Measurements from ENCODE around the gene COL16A1.

COL16A1 gene

DNA sequence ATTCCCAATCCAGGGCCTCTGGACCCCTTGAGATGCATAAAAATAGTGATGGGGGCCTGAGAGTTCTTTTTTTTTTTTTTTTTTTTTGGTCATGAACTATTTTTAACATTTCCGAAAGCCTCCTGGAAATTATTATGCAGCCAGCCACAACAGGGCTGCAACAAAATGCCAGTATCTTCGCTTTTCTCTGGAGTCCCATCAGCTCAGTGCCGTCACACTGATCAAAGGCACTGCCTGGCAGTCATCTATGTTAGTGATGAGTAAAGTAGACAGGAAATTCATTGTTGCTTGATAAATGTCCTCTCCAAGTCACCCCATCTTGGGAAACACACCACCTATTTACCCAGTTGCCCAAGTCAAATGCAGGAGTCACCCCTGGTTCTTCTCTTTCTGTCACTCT, 43.9 kb downstream of the COL16A1 start:
- H3K4me3 ChIP-seq (ENCODE audit: control insufficient read depth, low read depth, low read length), result no peak overlapping the region
- TF ChIP-seq, protein P1, sequence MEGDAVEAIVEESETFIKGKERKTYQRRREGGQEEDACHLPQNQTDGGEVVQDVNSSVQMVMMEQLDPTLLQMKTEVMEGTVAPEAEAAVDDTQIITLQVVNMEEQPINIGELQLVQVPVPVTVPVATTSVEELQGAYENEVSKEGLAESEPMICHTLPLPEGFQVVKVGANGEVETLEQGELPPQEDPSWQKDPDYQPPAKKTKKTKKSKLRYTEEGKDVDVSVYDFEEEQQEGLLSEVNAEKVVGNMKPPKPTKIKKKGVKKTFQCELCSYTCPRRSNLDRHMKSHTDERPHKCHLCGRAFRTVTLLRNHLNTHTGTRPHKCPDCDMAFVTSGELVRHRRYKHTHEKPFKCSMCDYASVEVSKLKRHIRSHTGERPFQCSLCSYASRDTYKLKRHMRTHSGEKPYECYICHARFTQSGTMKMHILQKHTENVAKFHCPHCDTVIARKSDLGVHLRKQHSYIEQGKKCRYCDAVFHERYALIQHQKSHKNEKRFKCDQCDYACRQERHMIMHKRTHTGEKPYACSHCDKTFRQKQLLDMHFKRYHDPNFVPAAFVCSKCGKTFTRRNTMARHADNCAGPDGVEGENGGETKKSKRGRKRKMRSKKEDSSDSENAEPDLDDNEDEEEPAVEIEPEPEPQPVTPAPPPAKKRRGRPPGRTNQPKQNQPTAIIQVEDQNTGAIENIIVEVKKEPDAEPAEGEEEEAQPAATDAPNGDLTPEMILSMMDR (IDR thresholded peaks at IDR 0.05; ENCODE audit: control insufficient read depth, insufficient read depth, low read depth, low read length, missing control alignments), result no peak
- no peak for DNase-seq (ENCODE audit: low read depth)

DNA sequence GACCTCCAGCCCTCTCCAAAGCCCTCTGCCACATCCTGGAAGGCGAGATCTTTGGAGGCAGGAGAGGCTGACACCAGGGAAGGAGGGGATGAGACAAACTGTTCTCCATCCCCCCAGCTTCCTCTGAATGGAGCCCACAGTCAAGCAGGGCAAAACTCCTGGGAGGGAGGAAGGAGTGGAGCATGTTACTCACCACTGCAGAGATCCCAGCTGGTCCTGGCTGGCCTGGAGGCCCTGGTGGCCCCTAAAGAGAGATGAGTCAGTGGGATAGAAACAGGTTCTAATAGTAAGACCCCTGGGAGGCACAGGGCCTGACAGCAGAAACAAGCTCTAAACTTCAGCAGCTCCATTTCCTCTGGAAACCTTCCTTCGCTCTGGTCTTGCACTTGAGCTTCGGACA, 45.1 kb downstream of the COL16A1 start:
- no peak for DNase-seq (ENCODE audit: low read depth)
- TF ChIP-seq, protein P1 (IDR thresholded peaks at IDR 0.05; ENCODE audit: control insufficient read depth, insufficient read depth, low read depth, low read length, missing control alignments), result no peak
- no peak overlapping the region for H3K4me3 ChIP-seq (ENCODE audit: control insufficient read depth, low read depth, low read length)

DNA sequence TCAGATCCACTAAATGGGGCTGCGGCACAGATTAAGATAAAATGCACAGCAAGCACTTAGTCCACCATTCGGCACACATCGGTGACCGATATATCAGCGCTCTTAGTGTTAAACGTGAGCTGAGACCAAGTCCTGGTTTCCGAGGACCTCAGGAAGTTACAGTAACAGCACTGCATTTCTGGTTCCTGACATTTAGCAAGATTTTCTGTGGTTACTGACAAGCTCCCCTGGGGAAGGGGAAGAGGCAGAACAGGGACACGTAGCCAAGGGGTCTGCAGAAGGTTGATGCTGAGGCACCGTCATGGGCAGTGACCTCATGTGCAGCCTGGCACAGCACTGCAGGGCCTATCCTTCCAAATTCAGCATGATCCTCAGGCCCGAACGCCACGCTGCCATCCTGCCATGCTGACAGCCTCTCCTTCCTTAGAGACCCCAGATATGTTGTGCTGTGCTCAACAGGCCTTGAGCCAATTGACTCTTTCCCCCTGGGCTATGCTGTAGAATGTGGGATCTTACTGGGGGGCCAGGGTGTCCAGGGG, 45.8 kb downstream of the COL16A1 start:
- TF ChIP-seq, protein P1 (IDR thresholded peaks at IDR 0.05; ENCODE audit: control insufficient read depth, insufficient read depth, low read depth, low read length, missing control alignments), result no peak
- DNase-seq (ENCODE audit: low read depth), result no peak
- no peak overlapping the region for H3K4me3 ChIP-seq (ENCODE audit: control insufficient read depth, low read depth, low read length)

DNA sequence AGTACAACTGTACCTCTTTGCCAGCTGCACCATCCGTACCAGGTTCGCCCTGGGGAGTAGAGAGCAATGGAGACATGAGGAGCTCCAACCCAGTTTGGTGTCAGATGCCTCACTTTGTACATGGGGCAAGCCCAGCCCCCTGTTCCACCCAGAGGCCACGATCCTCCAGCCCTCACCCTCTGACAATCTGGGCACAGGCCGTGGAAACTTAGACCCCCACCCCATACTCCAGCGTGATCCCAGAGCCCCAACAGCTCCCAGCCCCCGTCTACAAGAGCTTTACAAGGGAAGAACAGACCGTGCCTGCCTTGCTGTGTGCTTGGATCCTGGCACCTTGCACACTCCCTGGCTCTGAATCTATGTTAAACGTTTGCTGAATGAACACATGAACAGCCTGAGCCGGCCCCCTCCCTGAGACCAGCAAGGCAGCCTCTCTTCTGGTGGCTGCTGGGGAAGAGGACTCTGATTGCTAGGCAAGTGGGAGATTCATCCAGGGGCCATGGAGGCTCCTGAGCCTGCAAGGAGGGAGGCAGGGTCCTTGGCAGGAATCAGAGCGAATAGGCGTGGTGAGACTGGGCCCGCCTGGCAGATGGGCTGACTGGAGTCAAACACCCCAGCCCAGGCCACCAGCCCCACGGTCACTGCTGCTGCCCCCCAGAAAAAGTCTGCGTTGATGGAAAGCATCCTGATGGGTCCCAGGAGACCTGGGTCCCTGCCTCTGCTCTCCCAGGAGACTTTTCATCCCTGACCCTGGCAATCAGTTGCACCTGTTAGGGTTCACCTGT, 46.6 kb downstream of the COL16A1 start:
- no peak for DNase-seq (ENCODE audit: low read depth)
- TF ChIP-seq, protein P1 (IDR thresholded peaks at IDR 0.05; ENCODE audit: control insufficient read depth, insufficient read depth, low read depth, low read length, missing control alignments), result no peak
- no peak overlapping the region for H3K4me3 ChIP-seq (ENCODE audit: control insufficient read depth, low read depth, low read length)

DNA sequence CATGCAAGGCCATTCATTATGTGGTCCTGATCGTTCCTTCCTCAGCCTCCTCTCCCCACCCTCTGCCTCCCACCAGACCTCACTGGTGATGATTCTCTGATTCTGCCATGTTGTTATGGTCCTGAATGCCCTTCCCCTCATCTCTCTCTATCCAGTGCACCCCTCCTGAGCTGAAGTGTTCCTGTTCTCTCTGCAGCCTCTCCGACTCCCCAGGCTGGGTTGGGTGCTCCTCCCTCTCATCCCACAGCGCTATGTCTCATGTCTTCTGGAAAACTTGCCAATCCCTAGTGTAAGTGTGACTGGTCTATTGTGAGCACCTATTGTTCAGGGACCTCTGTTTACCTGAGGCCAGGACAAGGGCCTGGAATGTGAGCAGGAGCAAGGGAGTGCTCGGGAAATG, 48.1 kb downstream of the COL16A1 start:
- TF ChIP-seq, protein P1 (IDR thresholded peaks at IDR 0.05; ENCODE audit: control insufficient read depth, insufficient read depth, low read depth, low read length, missing control alignments), result no peak
- DNase-seq (ENCODE audit: low read depth), result no peak
- H3K4me3 ChIP-seq (ENCODE audit: control insufficient read depth, low read depth, low read length), result no peak overlapping the region

DNA sequence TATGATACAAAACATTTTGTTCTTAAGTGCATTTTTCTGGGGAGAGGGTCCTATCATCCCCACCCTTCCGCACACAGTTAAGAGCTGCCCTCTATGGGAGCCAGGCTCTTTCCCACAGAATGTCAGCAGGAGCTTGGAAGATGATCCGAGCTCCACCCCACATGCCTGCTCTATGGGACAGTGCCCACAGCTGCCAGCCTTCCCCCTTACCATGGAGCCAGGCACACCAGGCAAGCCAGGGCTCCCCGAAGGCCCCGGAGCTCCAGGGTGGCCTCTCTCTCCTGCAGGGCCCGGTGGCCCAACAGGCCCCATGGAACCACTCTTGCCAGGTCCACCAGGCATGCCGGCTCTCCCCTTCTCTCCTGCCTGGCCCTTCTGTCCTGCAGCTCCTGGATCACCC, 48.7 kb downstream of the COL16A1 start:
- no peak overlapping the region for H3K4me3 ChIP-seq (ENCODE audit: control insufficient read depth, low read depth, low read length)
- no peak for DNase-seq (ENCODE audit: low read depth)
- TF ChIP-seq, protein P1 (IDR thresholded peaks at IDR 0.05; ENCODE audit: control insufficient read depth, insufficient read depth, low read depth, low read length, missing control alignments), result no peak

All from AG09309 (cell line).